Caco-2 (cell line): ENCODE results near the gene MADD. TPM values are rescaled to one million over a fixed set of nuclear protein-coding genes. Genes with fewer than 3 reads are reported as not detected.

Experiments
- BruUV-seq: library from RNA; stranded (reverse); fragments of 400-500 nt; replicated peaks from 2 replicates; lab custom pipeline; 2021; lab: Mats Ljungman, UMichigan
- CTCF ChIA-PET: fragments of 300-600 bp; sonication (Branson Sonifier 250); formaldehyde crosslinking; loops from one replicate; lab custom pipeline; 2022; ENCODE audit warnings: antibody characterized with exemption; lab: Charles Lee
- POLR2A ChIA-PET: fragments of 300-600 bp; sonication (Branson Sonifier 250); formaldehyde crosslinking; loops from one replicate; lab custom pipeline; 2022; ENCODE audit warnings: antibody characterized with exemption; lab: Charles Lee
- DNase-seq, 2 experiments: peaks; one replicate each; pipeline versions ENCODE4 v3.0.0 to v3.0.0-alpha.2; 2020 to 2022
- H3K27me3 ChIP-seq: replicated peaks from 2 replicates; pipeline ENCODE4 v1.6.0; 2011; ENCODE audit warnings: low read length; ENCODE audit not compliant: control insufficient read depth, insufficient read depth
- H3K36me3 ChIP-seq: 2 replicates; pipeline ENCODE4 v1.5.1; 2011; ENCODE audit warnings: low read length; ENCODE audit not compliant: control insufficient read depth, insufficient read depth
- H3K4me1 ChIP-seq: fragments of 250-450 bp; sonication (Bioruptor Pico); 2 replicates; pipeline ENCODE4 v1.5.1; 2020; ENCODE audit warnings: mild to moderate bottlenecking
- H3K4me3 ChIP-seq: 2 replicates; pipeline ENCODE4 v1.5.1; 2011; ENCODE audit warnings: low read depth, mild to moderate bottlenecking, control low read depth, low read length
- H3K9me3 ChIP-seq: fragments of 250-450 bp; sonication (Bioruptor Pico); 2 replicates; pipeline ENCODE4 v1.5.1; 2020; ENCODE audit warnings: mild to moderate bottlenecking, moderate library complexity
- H3K27ac Mint-ChIP-seq: one replicate; pipeline ENCODE4 v1.8.0; 2022; ENCODE audit warnings: mixed read lengths; ENCODE audit not compliant: unreplicated experiment
- H3K27me3 Mint-ChIP-seq: one replicate; pipeline ENCODE4 v1.8.0; 2022; ENCODE audit warnings: mixed read lengths; ENCODE audit not compliant: insufficient read depth, unreplicated experiment
- H3K36me3 Mint-ChIP-seq: one replicate; pipeline ENCODE4 v1.8.0; 2022; ENCODE audit warnings: mild to moderate bottlenecking, mixed read lengths; ENCODE audit not compliant: insufficient read depth, unreplicated experiment
- H3K4me1 Mint-ChIP-seq: one replicate; pipeline ENCODE4 v1.8.0; 2022; ENCODE audit warnings: low read depth, mixed read lengths; ENCODE audit not compliant: unreplicated experiment
- H3K4me3 Mint-ChIP-seq: one replicate; pipeline ENCODE4 v1.8.0; 2022; ENCODE audit warnings: mild to moderate bottlenecking, moderate library complexity, mixed read lengths; ENCODE audit not compliant: unreplicated experiment
- H3K9me3 Mint-ChIP-seq: one replicate; pipeline ENCODE4 v1.8.0; 2022; ENCODE audit warnings: mixed read lengths; ENCODE audit not compliant: unreplicated experiment
- intact Hi-C: fragments of 100-400 bp; cut with micrococcal nuclease; formaldehyde crosslinking; loops from one replicate; pipeline ENCODE4 v1.10.0; 2022; ENCODE audit not compliant: unreplicated experiment
- total RNA-seq: library from RNA; stranded (reverse); gene quantifications from 2 replicates; pipeline ENCODE4 v1.2.3, GENCODE V29; 2022
- TF ChIP-seq, protein P1 (sequence below), 2 experiments: fragments of 200-600 bp in 1 of 2; IDR thresholded peaks; 1 replicate in 1 of 2; 2 replicates in 1 of 2; pipeline versions ENCODE4 v1.5.1 to v1.8.0; 2011 to 2022; ENCODE audit warnings: antibody characterized with exemption in 1 of 2, control low read depth in 1 of 2, inconsistent platforms in 1 of 2, low read depth in 1 of 2, low read length in 1 of 2, mild to moderate bottlenecking in 1 of 2, moderate library complexity in 1 of 2; ENCODE audit not compliant: insufficient read depth in 1 of 2, severe bottlenecking in 1 of 2, unreplicated experiment in 1 of 2

Gene MADD
- total RNA-seq, 1 experiment from 2014 or later: 63.8 TPM

DNA sequence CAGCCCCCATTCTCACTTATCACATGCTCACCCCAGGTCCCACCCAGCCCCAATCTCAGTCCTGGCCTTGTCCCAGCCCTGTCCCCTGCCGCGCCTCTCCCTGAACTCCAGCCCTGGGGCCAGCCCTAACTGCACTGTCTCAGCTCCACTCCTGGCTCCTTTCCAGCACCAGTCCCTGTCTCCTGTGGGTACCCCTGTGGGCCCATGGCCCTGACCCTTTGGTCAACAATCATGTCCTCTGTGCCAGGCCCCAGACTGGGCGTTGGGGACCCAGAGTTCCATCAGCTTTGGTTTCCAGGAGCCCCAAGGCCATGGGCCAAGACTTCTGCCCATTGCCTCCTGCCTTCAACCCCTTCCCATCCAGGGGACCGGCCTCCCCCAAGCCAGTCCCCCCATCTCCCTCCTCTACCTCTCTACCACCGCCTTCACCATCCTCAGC lies 107.7 kb downstream of the MADD start:
- Histone ChIP-seq H3K4me3 (no peak overlapping the region), H3K27me3 (no peaks in the 10 kb centered on the region), H3K9me3 (no peaks in the 10 kb centered on the region), H3K4me1 (peaks cover 4% of the 10 kb centered on the region; the same call in 1 of the 2 replicates), H3K36me3 (no peaks in the 10 kb centered on the region)
- H3K4me1 Mint-ChIP-seq: peaks cover under 1% of the 10 kb centered on the region
- intact Hi-C loops: loop anchor here (10.0 kb wide), 1 partner anchor 477 kb away; no protein-coding TSS in a partner anchor
- POLR2A ChIA-PET: no interaction called here
- no peaks in the 10 kb centered on the region for H3K27me3 Mint-ChIP-seq
- no peak overlapping the region for H3K4me3 Mint-ChIP-seq
- no peaks in the 10 kb centered on the region for H3K36me3 Mint-ChIP-seq
- CTCF ChIA-PET: no interaction called here
- H3K9me3 Mint-ChIP-seq: no peaks in the 10 kb centered on the region
- BruUV-seq: no TSS peak
- DNase-seq: peak in 1 of 2 experiments; percentile 32
- TF ChIP-seq, protein P1, sequence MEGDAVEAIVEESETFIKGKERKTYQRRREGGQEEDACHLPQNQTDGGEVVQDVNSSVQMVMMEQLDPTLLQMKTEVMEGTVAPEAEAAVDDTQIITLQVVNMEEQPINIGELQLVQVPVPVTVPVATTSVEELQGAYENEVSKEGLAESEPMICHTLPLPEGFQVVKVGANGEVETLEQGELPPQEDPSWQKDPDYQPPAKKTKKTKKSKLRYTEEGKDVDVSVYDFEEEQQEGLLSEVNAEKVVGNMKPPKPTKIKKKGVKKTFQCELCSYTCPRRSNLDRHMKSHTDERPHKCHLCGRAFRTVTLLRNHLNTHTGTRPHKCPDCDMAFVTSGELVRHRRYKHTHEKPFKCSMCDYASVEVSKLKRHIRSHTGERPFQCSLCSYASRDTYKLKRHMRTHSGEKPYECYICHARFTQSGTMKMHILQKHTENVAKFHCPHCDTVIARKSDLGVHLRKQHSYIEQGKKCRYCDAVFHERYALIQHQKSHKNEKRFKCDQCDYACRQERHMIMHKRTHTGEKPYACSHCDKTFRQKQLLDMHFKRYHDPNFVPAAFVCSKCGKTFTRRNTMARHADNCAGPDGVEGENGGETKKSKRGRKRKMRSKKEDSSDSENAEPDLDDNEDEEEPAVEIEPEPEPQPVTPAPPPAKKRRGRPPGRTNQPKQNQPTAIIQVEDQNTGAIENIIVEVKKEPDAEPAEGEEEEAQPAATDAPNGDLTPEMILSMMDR (IDR thresholded peaks at IDR 0.05; ENCODE audit: insufficient read depth in 1 of 2, low read depth in 1 of 2, low read length in 1 of 2, severe bottlenecking in 1 of 2, unreplicated experiment in 1 of 2): no peak
- no peak overlapping the region for H3K27ac Mint-ChIP-seq

DNA sequence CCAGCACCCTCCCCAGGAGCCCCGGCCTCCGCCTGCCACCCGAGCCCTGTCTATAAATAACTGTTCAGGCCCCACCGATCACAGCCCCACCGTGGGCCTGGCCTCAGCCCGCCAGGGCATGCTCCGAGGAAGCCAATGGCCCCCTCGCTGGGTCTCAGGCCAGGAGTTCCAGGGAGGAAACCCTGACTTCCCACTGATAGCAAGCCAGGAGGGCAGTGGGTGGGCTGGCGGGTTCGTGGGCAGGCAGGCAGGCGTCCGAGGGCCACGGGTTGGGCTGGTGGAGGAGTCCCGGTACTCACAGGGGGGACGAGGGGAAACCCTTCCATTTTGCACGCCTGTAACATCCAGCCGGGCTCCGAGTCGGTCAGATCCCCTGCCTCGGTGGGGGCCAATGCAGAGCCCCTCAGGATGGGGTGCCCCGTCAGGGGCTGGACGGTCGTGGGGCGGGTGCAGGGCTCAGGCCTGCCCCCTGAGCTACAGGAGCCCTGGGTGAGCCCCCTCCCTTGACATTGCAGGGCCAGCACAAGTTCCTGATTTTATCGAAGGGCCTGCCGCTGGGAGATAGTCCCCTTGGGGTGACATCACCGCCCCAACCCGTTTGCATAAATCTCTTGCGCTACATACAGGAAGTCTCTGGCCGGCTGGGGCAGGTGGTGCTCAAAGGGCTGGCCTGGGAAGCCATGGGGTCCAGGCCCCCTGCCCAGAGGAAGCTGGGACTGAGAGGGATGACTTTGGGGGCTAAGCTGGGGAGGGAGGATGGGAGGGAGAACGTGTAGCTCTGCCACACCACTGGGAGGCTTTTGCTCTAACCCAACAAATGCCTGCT lies 108.3 kb downstream of the MADD start, which contains the start of gene SPI1:
Gene SPI1, minus strand, starts transcription at position 538 of the 826 bp plus-strand sequence. Its CDS starts 194 bp downstream, at position 344.
- H3K4me3 ChIP-seq: no peak within 1 kb of the TSS
- intact Hi-C loops: loop anchor here (10.0 kb wide), 1 partner anchor 477 kb away; no protein-coding TSS in a partner anchor
- Mint-ChIP-seq H3K9me3 (no peaks in the 10 kb centered on the region), H3K27me3 (no peaks in the 10 kb centered on the region), H3K27ac (no peak within 1 kb of the TSS), H3K4me3 (no peak within 1 kb of the TSS), H3K4me1 (no peaks in the 10 kb centered on the region), H3K36me3 (no peaks in the 10 kb centered on the region)
- POLR2A ChIA-PET: no interaction called here
- CTCF ChIA-PET: no interaction called here
- DNase-seq: no peak
- TF ChIP-seq, protein P1 (IDR thresholded peaks at IDR 0.05; ENCODE audit: insufficient read depth in 1 of 2, low read depth in 1 of 2, low read length in 1 of 2, severe bottlenecking in 1 of 2, unreplicated experiment in 1 of 2): no peak
- H3K36me3 ChIP-seq: no peaks in the 10 kb centered on the region
- no TSS peak for BruUV-seq
- H3K27me3 ChIP-seq: no peaks in the 10 kb centered on the region
- no peaks in the 10 kb centered on the region for H3K9me3 ChIP-seq
- peaks cover 4% of the 10 kb centered on the region; the same call in 1 of the 2 replicates for H3K4me1 ChIP-seq

DNA sequence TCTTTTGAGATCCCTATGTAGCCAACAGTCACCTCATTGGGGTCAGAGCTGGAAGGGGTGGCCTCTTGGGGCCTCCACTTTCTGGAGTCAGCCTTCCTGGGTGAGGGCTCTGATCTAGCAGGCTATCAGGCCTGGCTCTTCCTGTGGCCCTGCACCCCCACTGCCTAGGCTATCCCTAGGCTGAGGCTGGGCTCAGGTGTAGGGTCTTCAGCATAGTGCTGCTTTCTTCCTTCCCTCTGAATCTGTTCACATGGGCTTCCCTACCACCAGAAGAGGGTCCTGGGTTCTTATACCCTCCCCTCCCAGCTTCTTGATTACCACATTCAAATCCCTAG lies 108.9 kb downstream of the MADD start:
- no peaks in the 10 kb centered on the region for H3K27me3 ChIP-seq
- POLR2A ChIA-PET: no interaction called here
- H3K9me3 ChIP-seq: no peaks in the 10 kb centered on the region
- H3K36me3 ChIP-seq: no peaks in the 10 kb centered on the region
- Mint-ChIP-seq H3K27me3 (no peaks in the 10 kb centered on the region), H3K9me3 (no peaks in the 10 kb centered on the region), H3K4me1 (no peaks in the 10 kb centered on the region), H3K27ac (no peak overlapping the region), H3K4me3 (no peak overlapping the region), H3K36me3 (no peaks in the 10 kb centered on the region)
- CTCF ChIA-PET: no interaction called here
- no peak for DNase-seq
- TF ChIP-seq, protein P1 (IDR thresholded peaks at IDR 0.05; ENCODE audit: insufficient read depth in 1 of 2, low read depth in 1 of 2, low read length in 1 of 2, severe bottlenecking in 1 of 2, unreplicated experiment in 1 of 2): no peak
- H3K4me3 ChIP-seq: no peak overlapping the region
- intact Hi-C loops: loop anchor here (10.0 kb wide), 1 partner anchor 476 kb away; no protein-coding TSS in a partner anchor
- BruUV-seq: no TSS peak
- H3K4me1 ChIP-seq: peaks cover 4% of the 10 kb centered on the region; the same call in 1 of the 2 replicates
